ENCODE measurements around the gene RERG. TPM values are rescaled to one million over a fixed set of nuclear protein-coding genes. Genes with fewer than 3 reads are reported as not detected.

Gene RERG
- polyA plus RNA-seq, 12 donors = 4.0 to 8.7 (median 5.6) TPM; not detected in 1

Other genes with a start within 250 kb of the RERG start
- gene PDE6H, start 248.4 kb downstream of the RERG start, polyA plus RNA-seq (ENCODE audit: insufficient read length in 12 of 12) = not detected
- gene PTPRO, start 101.1 kb upstream of the RERG start, polyA plus RNA-seq (ENCODE audit: insufficient read length in 12 of 12) = 10 to 100 TPM in 1 of 12 donors, 1 to 10 TPM in 9, under 1 TPM in 1, not detected in 1; 0.76 to 12.0 (median 1.5) TPM